ENCODE measurements around the gene ACAN.

The ACAN gene

GRCh38 chr15:88878720-88879184 is 75.5 kb downstream of the ACAN start:
- DNase-seq (ENCODE audit: low spot score), result peak; percentile 77

- no peak for DNase-seq (ENCODE audit: low spot score)
These were observed 77.9 kb downstream of the ACAN start for GRCh38 chr15:88880944-88881740.

- DNase-seq (ENCODE audit: low spot score), result no peak
These were observed 78.5 kb downstream of the ACAN start for GRCh38 chr15:88881775-88882174.

DNA sequence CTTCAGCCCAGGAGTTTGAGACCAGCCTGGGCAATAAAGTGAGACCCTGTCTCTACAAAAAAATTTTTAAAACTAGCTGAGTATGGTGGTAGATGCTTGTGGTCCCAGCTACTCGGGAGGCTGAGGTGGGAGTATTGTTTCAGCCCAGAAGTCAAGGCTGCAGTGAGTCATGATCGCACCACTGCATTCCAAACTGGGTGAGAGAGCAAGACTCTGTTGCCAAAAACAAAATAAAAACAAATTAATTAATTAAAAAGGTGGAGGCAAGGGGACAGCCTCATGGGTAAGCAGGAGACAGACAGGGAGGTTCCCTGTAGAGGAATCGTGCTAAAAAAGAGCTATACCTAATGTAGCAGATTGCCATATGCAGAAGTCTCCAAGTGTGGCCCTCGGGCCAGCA is 79.5 kb downstream of the ACAN start:
- no peak for DNase-seq (ENCODE audit: low spot score)

DNA sequence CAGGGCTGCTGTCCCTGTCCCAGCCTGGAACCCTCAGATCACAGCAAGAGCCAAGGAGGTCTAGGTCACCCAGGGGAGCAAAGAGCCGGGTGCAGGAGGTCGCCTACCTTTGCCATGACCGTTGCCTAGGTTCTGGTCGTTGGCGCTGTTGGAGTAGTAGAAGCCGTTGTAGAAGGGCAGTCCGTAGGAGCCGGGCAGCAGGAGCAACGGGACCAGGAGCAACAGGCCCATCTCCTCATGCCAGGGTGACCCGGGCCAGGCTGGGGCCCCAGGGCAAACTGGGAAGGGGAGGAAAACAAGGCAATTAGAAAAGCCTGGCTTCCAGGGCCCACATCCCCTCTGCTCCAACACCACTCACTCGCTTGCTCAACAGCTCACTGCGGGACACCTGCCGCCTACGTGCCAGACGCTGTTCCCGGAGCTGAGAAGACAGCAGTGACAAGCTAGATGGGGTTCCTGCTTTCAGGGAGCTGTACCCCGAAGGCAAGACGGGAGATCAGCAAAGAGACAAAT is 83.9 kb downstream of the ACAN start:
- no peak for DNase-seq (ENCODE audit: low spot score)

GRCh38 chr15:88888719-88889118 is 85.5 kb downstream of the ACAN start:
- DNase-seq (ENCODE audit: low spot score), result no peak

DNA sequence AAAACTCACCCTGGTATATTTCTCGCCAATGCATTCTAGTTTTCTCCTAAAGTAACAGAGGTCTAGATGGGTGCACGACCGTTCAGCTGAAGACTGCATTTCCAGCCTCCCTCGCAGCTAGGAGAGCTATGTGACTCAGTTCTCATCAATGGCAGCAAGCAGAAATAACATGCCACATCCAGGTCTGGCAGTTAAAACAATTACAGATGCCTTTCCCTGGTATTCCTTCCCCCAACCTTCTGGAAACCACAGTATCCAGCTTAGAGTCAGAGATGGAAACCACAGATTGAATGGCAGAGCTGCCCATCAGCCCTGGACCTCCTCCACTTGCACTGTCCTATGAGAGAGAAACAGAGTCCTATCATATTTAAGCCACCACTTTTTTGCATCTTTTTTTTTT is 87.3 kb downstream of the ACAN start:
- DNase-seq (ENCODE audit: low spot score), result no peak

GRCh38 chr15:88891540-88892254 is 88.5 kb downstream of the ACAN start:
- DNase-seq (ENCODE audit: low spot score), result no peak

DNA sequence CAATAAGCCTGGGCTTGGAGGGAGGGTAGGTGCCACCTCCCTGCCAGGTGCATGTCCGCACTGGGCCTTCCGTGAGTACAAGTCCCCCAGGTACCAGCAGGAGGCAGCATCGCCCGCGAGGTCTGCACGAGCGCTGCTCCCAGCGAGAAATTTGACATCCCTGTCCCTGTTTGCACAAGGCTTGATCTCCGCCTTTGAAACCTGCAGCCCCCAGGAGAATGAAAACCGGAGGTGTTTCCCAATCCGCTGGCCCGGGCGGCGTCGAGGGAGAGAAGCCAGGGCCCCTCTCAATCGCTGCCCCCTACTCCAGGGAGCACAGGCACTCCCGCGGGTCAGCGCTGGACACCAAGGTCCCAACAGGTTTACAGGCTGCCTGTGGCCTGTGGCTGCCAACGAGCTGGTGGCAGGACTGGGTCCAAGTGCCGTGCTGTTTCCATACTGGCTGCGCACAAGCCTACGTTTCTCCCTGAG is 91.1 kb downstream of the ACAN start:
- no peak for DNase-seq (ENCODE audit: low spot score)

DNA sequence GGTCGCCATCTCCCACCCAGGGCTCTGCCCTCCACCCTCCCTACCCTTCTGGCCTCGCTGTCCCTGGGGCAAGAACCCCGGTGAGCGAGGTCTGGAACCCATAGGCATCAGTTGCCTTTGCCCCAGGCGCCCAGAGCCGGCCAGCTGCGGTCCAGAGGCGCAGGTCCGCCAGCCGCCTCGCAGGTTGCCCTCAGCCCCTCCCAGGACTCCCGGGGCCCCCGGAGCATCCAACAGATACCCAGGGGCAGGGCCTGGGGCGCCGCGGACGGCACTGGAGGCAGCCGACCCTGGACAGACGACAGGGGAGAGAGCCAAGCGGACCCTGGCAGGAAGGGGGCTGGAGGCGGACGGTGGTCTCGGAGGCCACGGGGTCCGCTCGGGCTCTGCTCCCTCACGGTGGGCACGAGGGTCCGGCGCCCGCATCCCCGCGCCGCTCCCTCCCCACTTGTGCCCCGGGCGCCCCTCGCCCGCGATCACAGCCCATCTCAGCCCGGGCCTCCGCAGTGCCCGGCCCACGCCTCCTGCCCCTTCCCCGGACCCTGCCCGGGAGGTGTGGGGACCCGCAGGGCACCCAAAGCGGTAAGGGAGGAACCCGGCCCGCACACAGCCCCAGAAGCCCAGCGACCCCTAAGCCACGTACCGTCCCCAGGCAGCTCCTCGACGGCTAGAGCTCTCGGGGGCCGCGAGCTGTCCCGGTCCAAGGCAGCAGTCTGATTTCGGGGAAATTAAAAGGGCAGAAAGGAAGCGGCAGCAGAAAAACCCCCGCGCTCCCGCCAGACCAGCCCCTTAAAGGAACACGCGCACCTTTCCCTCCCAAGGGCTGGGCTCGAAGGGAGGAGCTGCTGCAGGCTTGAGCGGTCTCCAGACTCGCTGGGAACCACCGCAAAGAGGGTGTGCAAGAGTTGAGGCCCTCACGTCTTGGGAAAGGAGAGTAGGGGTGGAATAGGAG is 91.9 kb downstream of the ACAN start, which contains the start of gene HAPLN3:
HAPLN3 (minus strand) TSS at position 726 of the 949 bp plus-strand sequence. CDS start 8,246 bp downstream, outside the sequence.
- DNase-seq (ENCODE audit: low spot score), result no peak

DNA sequence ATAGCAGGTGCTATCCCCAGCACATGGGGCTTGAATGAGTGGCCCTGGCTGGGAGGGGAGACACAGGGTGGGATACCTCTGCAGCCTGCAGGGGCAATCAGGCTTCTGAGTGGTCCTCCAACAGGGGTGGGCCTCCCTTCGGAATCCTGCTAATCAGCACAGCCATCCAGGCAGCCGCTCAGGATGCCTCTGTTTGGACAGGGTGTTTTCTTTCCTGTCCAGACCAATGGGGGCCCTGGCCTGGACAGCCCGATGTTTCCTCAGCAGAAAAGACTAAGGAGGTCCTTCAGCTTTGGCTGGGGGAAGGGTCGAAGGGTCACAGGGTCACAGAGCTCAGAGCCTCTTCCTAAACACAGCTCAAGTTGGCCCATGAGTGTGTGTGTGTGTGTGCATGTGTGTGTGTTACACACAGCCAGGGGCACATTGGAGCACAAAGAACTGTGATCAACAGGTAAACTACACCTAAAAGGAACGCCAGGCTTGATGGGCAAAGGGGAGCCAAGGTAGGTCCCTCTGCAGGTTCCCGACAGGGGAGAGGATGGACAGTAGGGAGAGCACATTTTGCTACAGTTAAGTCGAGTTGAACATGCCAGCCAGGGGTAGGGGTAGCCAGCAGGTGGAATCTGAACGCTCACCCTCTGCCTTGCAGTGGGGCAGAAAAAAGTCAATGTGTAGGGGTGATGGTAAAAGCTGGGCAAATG is 93.2 kb downstream of the ACAN start:
- DNase-seq (ENCODE audit: low spot score), result no peak

DNA sequence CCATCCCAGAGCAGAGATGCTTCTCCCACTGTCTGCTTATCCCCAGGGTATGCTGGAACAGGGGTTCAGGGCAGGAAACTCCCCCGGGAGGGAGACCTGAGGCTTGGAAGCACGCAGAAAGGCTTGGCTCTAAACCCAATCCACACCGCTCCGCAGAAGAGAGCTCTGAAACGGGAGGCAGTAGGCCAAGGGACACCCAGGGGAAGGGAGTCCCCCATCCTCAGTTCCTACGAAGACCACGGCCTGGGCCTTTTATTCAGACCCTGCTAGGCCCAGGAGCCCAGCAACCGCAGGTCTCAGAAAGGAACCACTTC is 93.9 kb downstream of the ACAN start:
- no peak for DNase-seq (ENCODE audit: low spot score)

- DNase-seq (ENCODE audit: low spot score), result peak; percentile 81
These were observed 94.4 kb downstream of the ACAN start for GRCh38 chr15:88897456-88898194.

DNA sequence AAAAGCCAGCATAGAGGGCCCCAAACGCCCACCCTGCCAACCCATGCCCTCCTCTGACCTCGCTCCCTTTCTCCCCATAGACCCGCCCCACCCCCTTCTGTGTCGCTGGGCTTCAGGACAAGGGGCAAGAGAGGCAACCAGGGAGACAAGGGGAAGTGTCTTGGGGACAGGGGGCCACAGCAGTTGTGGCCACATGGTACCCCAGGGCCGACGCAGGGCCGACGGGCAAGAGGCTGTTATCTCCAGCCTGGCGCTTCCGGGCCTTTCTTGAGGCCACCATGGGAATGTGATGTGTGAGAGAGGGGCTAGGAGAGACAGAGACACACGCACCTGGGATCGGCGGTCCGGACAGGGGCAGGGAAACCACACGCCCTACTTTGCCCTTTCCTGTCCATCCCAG is 95.5 kb downstream of the ACAN start:
- no peak for DNase-seq (ENCODE audit: low spot score)

DNA sequence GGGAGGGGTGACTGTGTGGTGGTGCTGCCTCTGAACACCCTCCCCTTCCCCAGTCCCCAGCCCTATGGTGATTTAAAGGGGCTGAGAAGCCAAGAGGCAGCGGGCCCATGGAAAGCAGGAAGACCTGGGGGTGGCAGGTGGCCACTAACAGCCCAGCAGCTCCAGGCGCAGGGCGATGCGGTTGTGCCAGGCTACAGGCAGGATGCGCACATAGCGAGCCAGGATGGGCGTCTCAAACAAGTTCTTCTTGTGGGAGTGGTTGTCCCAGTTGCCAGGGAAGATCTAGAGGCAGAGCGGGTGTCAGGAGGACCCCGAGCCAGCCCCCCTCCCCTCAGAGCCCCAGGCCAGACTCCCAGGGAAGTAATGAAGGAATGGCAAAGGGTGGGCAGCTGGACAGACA is 96.0 kb downstream of the ACAN start:
- DNase-seq (ENCODE audit: low spot score), result no peak

DNA sequence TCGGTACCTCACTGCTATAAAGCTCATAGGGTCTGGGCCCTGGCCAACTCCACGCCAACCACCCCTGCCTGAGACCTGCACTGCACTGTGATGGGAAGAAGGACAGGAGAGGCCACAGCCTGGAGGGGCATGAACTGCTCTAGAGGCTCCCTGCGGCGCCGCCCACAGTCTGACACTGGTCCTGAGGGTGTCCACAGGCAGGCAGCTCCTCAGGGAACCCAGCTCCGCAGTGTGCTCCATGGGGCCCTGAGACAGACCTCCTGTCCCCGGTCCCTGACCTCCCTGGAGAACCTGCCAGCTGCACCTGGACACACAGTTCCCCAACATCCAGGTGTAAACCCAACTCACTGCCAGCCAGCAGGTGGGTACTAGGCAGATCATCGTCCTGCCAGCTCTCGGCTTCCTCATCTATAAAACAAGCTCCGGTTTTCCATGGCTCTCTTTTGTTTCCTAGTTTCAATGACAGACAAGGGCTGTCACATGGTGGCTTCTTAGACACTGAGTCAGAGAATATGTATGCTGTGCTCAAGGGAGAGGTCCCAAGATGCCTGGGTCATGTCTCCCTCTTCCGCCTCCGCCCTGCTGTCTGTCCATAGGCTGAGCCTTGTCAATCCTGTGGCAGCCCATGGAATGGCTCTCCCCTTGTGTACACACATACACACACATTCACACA is 97.2 kb downstream of the ACAN start:
- peak; percentile 50 for DNase-seq (ENCODE audit: low spot score)

DNA sequence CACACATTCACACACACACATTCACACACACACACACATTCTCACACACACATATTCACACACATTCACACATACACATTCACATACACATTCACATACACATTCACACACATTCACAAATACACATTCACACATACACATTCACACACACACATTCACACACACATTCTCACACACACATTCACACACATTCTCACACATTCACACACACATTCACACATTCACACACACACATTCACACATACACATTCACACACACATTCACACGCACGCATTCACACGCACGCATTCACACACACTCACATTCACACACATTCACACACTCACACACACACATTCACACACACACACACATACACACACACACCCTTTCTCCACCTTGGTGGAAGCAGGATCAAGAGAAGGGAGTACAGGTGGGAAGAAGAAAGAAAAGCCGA is 97.8 kb downstream of the ACAN start:
- DNase-seq (ENCODE audit: low spot score), result no peak

DNA sequence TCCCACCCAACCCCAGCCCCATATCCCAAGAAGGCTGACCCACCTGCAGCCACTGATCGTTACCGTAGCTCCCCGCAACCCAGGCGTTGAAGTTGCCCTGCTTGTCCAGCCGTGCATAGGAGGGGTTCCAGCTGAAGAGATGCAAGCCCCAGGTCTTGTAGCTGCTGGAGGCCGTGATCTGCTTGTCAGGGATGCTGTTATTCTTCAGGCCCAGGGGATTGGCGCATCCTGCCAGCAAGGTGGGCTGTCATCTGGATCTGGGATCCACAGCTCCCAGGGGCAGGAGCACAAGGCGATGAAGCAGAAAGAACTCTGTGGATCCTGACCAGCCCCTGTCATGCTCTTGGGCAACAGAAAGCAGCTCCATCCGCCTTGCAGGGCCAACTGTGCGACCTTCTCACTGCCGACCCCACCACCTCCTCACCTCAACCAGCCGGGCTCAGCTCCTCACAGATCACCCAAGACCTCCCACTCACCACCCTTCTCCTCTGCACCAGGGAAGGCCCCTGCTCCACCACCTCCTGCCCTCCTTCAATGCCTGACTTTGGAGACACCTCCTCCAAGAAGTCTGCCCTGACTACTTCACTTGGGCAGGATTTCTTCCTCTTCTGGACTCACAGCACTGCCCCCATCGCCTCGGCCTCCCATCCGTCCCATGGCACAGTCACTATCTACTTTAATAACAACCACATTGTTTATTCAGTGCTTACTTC is 98.4 kb downstream of the ACAN start:
- DNase-seq (ENCODE audit: low spot score), result no peak

DNA sequence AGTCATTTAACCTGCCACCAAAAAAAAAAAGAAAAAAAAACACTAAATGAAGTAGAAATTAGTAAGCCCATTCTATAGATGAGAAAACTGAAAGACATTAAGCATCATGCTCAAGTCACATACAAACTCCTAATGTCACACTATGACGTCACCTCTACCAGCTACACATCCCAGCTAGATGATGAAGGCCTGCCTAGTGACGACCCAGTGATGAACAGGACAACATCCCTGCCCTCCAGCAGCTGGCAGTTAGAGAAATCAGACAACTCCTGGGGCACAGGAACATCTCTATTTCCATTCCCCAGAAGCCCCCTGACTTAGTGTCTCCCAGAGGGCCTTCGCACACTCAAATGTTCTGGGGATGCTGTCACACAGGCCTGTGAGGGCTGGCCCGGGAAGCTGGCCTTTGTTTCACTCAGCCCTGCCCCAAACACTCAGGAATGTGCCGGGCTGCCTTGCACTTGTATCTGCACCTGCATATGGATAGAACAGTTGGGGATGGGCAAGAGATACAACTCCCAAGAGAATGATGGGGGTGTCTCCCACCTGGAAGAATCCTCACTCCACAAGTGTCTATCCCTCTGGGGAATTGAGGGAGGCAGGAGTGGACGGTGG is 99.1 kb downstream of the ACAN start:
- DNase-seq (ENCODE audit: low spot score), result no peak

All from SW480 (cell line).